H9 (cell line): Measurements from ENCODE around the gene HMBS. TPM values are rescaled to one million over a fixed set of nuclear protein-coding genes. Genes with fewer than 3 reads are reported as not detected.

Experiments
- DNase-seq: peaks from one replicate; pipeline ENCODE4 v3.0.0-alpha.2; 2017
- H2AFZ ChIP-seq: one replicate; pipeline ENCODE4 v1.6.1; 2013; ENCODE audit warnings: mild to moderate bottlenecking, low read length, control low read depth, moderate library complexity
- H2AK5ac ChIP-seq: 2 replicates; pipeline ENCODE4 v1.6.1; 2013; ENCODE audit warnings: low read length, control low read depth, mixed read lengths; ENCODE audit not compliant: insufficient read length
- H2BK120ac ChIP-seq: one replicate; pipeline ENCODE4 v1.6.1; 2013; ENCODE audit warnings: low read depth, mild to moderate bottlenecking, low read length, control low read depth, inconsistent platforms; ENCODE audit not compliant: poor library complexity, severe bottlenecking
- H2BK12ac ChIP-seq: 2 replicates; pipeline ENCODE4 v1.6.1; 2013; ENCODE audit warnings: low read length, control low read depth, mixed read lengths, low read depth; ENCODE audit not compliant: insufficient read length
- H2BK15ac ChIP-seq: 2 replicates; pipeline ENCODE4 v1.6.1; 2013; ENCODE audit warnings: low read depth, low read length, control low read depth
- H2BK20ac ChIP-seq: one replicate; pipeline ENCODE4 v1.6.1; 2013; ENCODE audit warnings: low read depth, mild to moderate bottlenecking, low read length, control low read depth, inconsistent platforms; ENCODE audit not compliant: poor library complexity, severe bottlenecking
- H2BK5ac ChIP-seq: 2 replicates; pipeline ENCODE4 v1.6.1; 2013; ENCODE audit warnings: low read length, control low read depth, mixed read lengths; ENCODE audit not compliant: insufficient read length
- H3K14ac ChIP-seq: 2 replicates; pipeline ENCODE4 v1.6.1; 2013; ENCODE audit warnings: low read length, control low read depth; ENCODE audit not compliant: insufficient read depth
- H3K18ac ChIP-seq: 2 replicates; pipeline ENCODE4 v1.6.1; 2013; ENCODE audit warnings: low read depth, mild to moderate bottlenecking, mixed read lengths, low read length, control low read depth; ENCODE audit not compliant: insufficient read length
- H3K23ac ChIP-seq: 2 replicates; pipeline ENCODE4 v1.6.1; 2013; ENCODE audit warnings: low read length, control low read depth, mixed read lengths, low read depth; ENCODE audit not compliant: insufficient read length
- H3K23me2 ChIP-seq: 2 replicates; pipeline ENCODE4 v1.6.1; 2013; ENCODE audit warnings: low read depth, mild to moderate bottlenecking, mixed read lengths, low read length, control low read depth; ENCODE audit not compliant: insufficient read length, poor library complexity, severe bottlenecking
- H3K27ac ChIP-seq: 2 replicates; pipeline ENCODE4 v1.5.1; 2013; ENCODE audit warnings: low read length, control low read depth, mixed read lengths, low read depth; ENCODE audit not compliant: insufficient read length
- H3K27me3 ChIP-seq: 2 replicates; pipeline ENCODE4 v1.6.1; 2013; ENCODE audit warnings: low read length, control low read depth, inconsistent platforms; ENCODE audit not compliant: insufficient read depth
- H3K4ac ChIP-seq: 2 replicates; pipeline ENCODE4 v1.6.1; 2013; ENCODE audit warnings: low read depth, mild to moderate bottlenecking, control low read depth, inconsistent platforms, low read length, moderate library complexity
- H3K4me1 ChIP-seq: 2 replicates; pipeline ENCODE4 v1.6.1; 2013; ENCODE audit warnings: low read length, control low read depth, inconsistent platforms; ENCODE audit not compliant: insufficient read depth
- H3K4me2 ChIP-seq: 2 replicates; pipeline ENCODE4 v1.6.1; 2013; ENCODE audit warnings: low read length, control low read depth, mixed read lengths; ENCODE audit not compliant: insufficient read length, insufficient read depth
- H3K56ac ChIP-seq: 2 replicates; pipeline ENCODE4 v1.6.1; 2013; ENCODE audit warnings: low read depth, mild to moderate bottlenecking, mixed read lengths, low read length, control low read depth; ENCODE audit not compliant: insufficient read length
- H3K79me1 ChIP-seq: 2 replicates; pipeline ENCODE4 v1.6.1; 2013; ENCODE audit warnings: low read depth, mild to moderate bottlenecking, moderate library complexity, low read length, control low read depth, inconsistent platforms; ENCODE audit not compliant: insufficient read depth, poor library complexity, severe bottlenecking
- H3K79me2 ChIP-seq: 2 replicates; pipeline ENCODE4 v1.6.1; 2013; ENCODE audit warnings: low read length, control low read depth, inconsistent platforms; ENCODE audit not compliant: insufficient read depth
- H3K9ac ChIP-seq: 2 replicates; pipeline ENCODE4 v1.6.1; 2013; ENCODE audit warnings: low read length, control low read depth, mixed read lengths; ENCODE audit not compliant: insufficient read length; ENCODE audit errors: extremely low read depth
- H3K9me3 ChIP-seq: one replicate; pipeline ENCODE4 v1.6.1; 2013; ENCODE audit warnings: low read depth, low read length, inconsistent platforms; ENCODE audit not compliant: control insufficient read depth
- H3T11ph ChIP-seq: one replicate; pipeline ENCODE4 v1.6.1; 2013; ENCODE audit warnings: mild to moderate bottlenecking, low read length, control low read depth, inconsistent platforms
- H4K20me1 ChIP-seq: one replicate; pipeline ENCODE4 v1.6.1; 2013; ENCODE audit not compliant: control insufficient read depth, insufficient read length, insufficient read depth
- H4K5ac ChIP-seq: 2 replicates; pipeline ENCODE4 v1.6.1; 2013; ENCODE audit warnings: low read depth, mild to moderate bottlenecking, mixed read lengths, low read length, control low read depth; ENCODE audit not compliant: insufficient read length
- H4K8ac ChIP-seq: replicated peaks from 2 replicates; pipeline ENCODE4 v1.6.1; 2013; ENCODE audit warnings: low read length, control low read depth, mixed read lengths, low read depth; ENCODE audit not compliant: insufficient read length
- H4K91ac ChIP-seq: 2 replicates; pipeline ENCODE4 v1.6.1; 2013; ENCODE audit warnings: low read depth, mild to moderate bottlenecking, moderate library complexity, mixed read lengths, low read length, control low read depth; ENCODE audit not compliant: insufficient read length
- H3K27ac Mint-ChIP-seq, 3 experiments: 2 replicates in 2 of 3; 3 replicates in 1 of 3; pipeline ENCODE4 v1.8.0; 2020 to 2021; ENCODE audit warnings: mixed read lengths in 3 of 3, mild to moderate bottlenecking in 1 of 3, moderate library complexity in 1 of 3
- H3K27me3 Mint-ChIP-seq: 2 replicates; pipeline ENCODE4 v1.8.0; 2021; ENCODE audit warnings: low read depth, mild to moderate bottlenecking, moderate library complexity, mixed read lengths
- H3K36me3 Mint-ChIP-seq, 3 experiments: 2 replicates in 2 of 3; 3 replicates in 1 of 3; pipeline ENCODE4 v1.8.0; 2020 to 2021; ENCODE audit warnings: low read depth in 3 of 3, mixed read lengths in 3 of 3; ENCODE audit not compliant: insufficient read depth in 1 of 3
- H3K4me1 Mint-ChIP-seq, 2 experiments: 2 replicates each; pipeline ENCODE4 v1.8.0; 2020; ENCODE audit warnings: mixed read lengths in 2 of 2
- H3K4me3 Mint-ChIP-seq, 2 experiments: 2 replicates in 1 of 2; 3 replicates in 1 of 2; pipeline ENCODE4 v1.8.0; 2020 to 2021; ENCODE audit warnings: mild to moderate bottlenecking in 2 of 2, mixed read lengths in 2 of 2, moderate library complexity in 1 of 2
- H3K9me3 Mint-ChIP-seq, 2 experiments: 2 replicates in 1 of 2; 3 replicates in 1 of 2; pipeline ENCODE4 v1.8.0; 2020; ENCODE audit warnings: mild to moderate bottlenecking in 2 of 2, mixed read lengths in 2 of 2, moderate library complexity in 1 of 2
- CTCF ChIP-seq: fragments of 200-600 bp; sonication (generic); conservative IDR thresholded peaks from 3 replicates; pipeline ENCODE4 v1.8.0; 2021; ENCODE audit warnings: antibody characterized with exemption, mild to moderate bottlenecking
- WGBS: extraction: QIAGEN DNeasy Blood & Tissue Kit; methylation state at CpG from one replicate; pipeline ENCODE4 v1.1.7; 2013; ENCODE audit warnings: missing lambda C conversion rate, low lambda C conversion rate, mixed read lengths; ENCODE audit not compliant: insufficient read length; ENCODE audit errors: extremely low coverage; 5-methylcytosine and 5-hydroxymethylcytosine counted together
- total RNA-seq: library from RNA; stranded (reverse); gene quantifications from 2 replicates; pipeline ENCODE4 v1.2.1, GENCODE V29; 2021

Gene HMBS
- total RNA-seq, 1 experiment from 2014 or later: 57.7 TPM

GRCh38 chr11:119092880-119093842 is 8.5 kb downstream of the HMBS start:
- H3K9me3 Mint-ChIP-seq: no peaks in the 10 kb centered on the region; a peak in 1 of 5 replicates
- Histone ChIP-seq H2BK120ac (no peak overlapping the region), H3K9me3 (no peaks in the 10 kb centered on the region), H2AK5ac (no peak overlapping the region), H3K4me2 (peak overlapping the region; percentile 88), H2BK12ac (no peak overlapping the region), H3T11ph (no peak overlapping the region), H3K79me1 (no peaks in the 10 kb centered on the region), H3K56ac (no peak overlapping the region), H4K8ac (no peak overlapping the region), H3K79me2 (peaks cover 20% of the 10 kb centered on the region; the same call in 1 of the 2 replicates), H3K4ac (no peak overlapping the region), H3K23me2 (peaks cover 13% of the 10 kb centered on the region), H2BK15ac (no peak overlapping the region), H2BK5ac (no peak overlapping the region), H3K27me3 (no peaks in the 10 kb centered on the region), H2BK20ac (no peak overlapping the region), H4K20me1 (no peaks in the 10 kb centered on the region), H3K4me1 (no peaks in the 10 kb centered on the region; the same call in 1 of the 2 replicates), H3K9ac (peak overlapping the region; percentile 95), H4K91ac (no peak overlapping the region), H3K18ac (no peak overlapping the region), H3K14ac (0 out of 2 replicates have a peak overlapping the region, but pooled peaks have one; percentile 8), H2AFZ (no peak overlapping the region), H4K5ac (no peak overlapping the region), H3K23ac (no peak overlapping the region), H3K27ac (no peak overlapping the region)
- DNase-seq: no peak
- no peak for TF ChIP-seq CTCF
- peak overlapping the region in 2 of 3 experiments; percentile 89 to 92; a peak in 4 of 7 replicates for H3K27ac Mint-ChIP-seq
- no peaks in the 10 kb centered on the region for H3K27me3 Mint-ChIP-seq
- peak overlapping the region; percentile 92 to 94 for H3K4me3 Mint-ChIP-seq
- WGBS: no CpG with 5 or more reads among the region's 12 CpGs
- peaks cover 27 to 57% (median 50%) of the 10 kb centered on the region in 3 experiments for H3K36me3 Mint-ChIP-seq
- peaks cover 28 to 29% of the 10 kb centered on the region in 2 experiments for H3K4me1 Mint-ChIP-seq
